Measurements from ENCODE around the gene DNAJA3. TPM values are rescaled to one million over a fixed set of nuclear protein-coding genes. Genes with fewer than 3 reads are reported as not detected.

DNAJA3 gene
- total RNA-seq, 2 experiments from 2014 or later = 17.2 to 18.8 TPM

DNA sequence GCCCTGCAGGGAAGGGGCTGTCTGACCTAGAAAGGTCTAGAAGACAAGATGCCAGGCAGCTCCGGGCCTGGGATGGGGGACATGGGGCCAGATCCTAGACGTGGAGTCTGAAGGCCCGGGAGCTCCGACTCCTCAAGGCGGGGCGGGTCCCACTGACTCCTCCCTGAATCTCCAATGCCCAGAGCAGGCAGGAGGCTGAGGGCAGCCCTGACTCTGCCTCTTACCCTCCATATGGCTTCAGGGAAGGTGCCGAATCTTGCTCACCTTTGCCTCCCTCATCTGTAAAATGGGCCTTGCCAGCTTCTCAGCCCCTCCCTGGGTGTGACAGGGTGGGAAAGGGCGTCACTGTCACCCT is 39.2 kb upstream of the DNAJA3 start:
- intact Hi-C loops (cut with DNase I, micrococcal nuclease) = loop anchor here in 1 of 2 experiments (2.0 kb wide), 1 partner anchor 14 kb away; no protein-coding TSS in a partner anchor
- TF ChIP-seq, protein P1, sequence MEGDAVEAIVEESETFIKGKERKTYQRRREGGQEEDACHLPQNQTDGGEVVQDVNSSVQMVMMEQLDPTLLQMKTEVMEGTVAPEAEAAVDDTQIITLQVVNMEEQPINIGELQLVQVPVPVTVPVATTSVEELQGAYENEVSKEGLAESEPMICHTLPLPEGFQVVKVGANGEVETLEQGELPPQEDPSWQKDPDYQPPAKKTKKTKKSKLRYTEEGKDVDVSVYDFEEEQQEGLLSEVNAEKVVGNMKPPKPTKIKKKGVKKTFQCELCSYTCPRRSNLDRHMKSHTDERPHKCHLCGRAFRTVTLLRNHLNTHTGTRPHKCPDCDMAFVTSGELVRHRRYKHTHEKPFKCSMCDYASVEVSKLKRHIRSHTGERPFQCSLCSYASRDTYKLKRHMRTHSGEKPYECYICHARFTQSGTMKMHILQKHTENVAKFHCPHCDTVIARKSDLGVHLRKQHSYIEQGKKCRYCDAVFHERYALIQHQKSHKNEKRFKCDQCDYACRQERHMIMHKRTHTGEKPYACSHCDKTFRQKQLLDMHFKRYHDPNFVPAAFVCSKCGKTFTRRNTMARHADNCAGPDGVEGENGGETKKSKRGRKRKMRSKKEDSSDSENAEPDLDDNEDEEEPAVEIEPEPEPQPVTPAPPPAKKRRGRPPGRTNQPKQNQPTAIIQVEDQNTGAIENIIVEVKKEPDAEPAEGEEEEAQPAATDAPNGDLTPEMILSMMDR (IDR thresholded peaks at IDR 0.05) = no peak
- Histone ChIP-seq H3K27ac (ENCODE audit: low read depth in 1 of 2, low read length in 2 of 2) (no peak overlapping the region), H3K36me3 (ENCODE audit: insufficient read depth, low read length) (peaks cover 95% of the 10 kb centered on the region), H3K4me1 (ENCODE audit: insufficient read depth, low read length) (peaks cover 6% of the 10 kb centered on the region), H3K9me3 (ENCODE audit: control insufficient read depth in 1 of 2, insufficient read depth in 1 of 2, low read length in 2 of 2) (no peaks in the 10 kb centered on the region), H3K4me3 (ENCODE audit: low read length) (no peak overlapping the region), H3K27me3 (ENCODE audit: control insufficient read depth in 1 of 2, insufficient read depth in 2 of 2, low read length in 2 of 2) (no peaks in the 10 kb centered on the region)
- DNase-seq (no peak), ATAC-seq (ENCODE audit: poor library complexity) (no peak)
- H3K4me3 Mint-ChIP-seq = no peak overlapping the region
- no peaks in the 10 kb centered on the region for H3K9me3 Mint-ChIP-seq
- H3K27me3 Mint-ChIP-seq = no peaks in the 10 kb centered on the region
- H3K27ac Mint-ChIP-seq = peak overlapping the region; percentile 80
- H3K4me1 Mint-ChIP-seq (ENCODE audit: low read depth) = no peaks in the 10 kb centered on the region
- ChIA-PET POLR2A (no interaction called here), CTCF (no interaction called here)
- H3K36me3 Mint-ChIP-seq (ENCODE audit: low read depth) = peaks cover 90% of the 10 kb centered on the region

- Mint-ChIP-seq H3K4me1 (ENCODE audit: low read depth) (no peaks in the 10 kb centered on the region), H3K4me3 (peak overlapping the region; percentile 38), H3K27me3 (no peaks in the 10 kb centered on the region), H3K36me3 (ENCODE audit: low read depth) (peaks cover 91% of the 10 kb centered on the region), H3K9me3 (no peaks in the 10 kb centered on the region), H3K27ac (peak overlapping the region; percentile 80)
- intact Hi-C loops (cut with DNase I, micrococcal nuclease) = loop anchor here in 1 of 2 experiments (2.0 kb wide), 1 partner anchor 14 kb away; no protein-coding TSS in a partner anchor
- ChIA-PET CTCF (no interaction called here), POLR2A (interaction anchor here (0.6 kb wide), 1 partner anchor 243 kb away, joined by 3 read pairs; no protein-coding TSS in a partner anchor)
- peaks cover 11% of the 10 kb centered on the region for H3K4me1 ChIP-seq (ENCODE audit: insufficient read depth, low read length)
- no peak for ATAC-seq (ENCODE audit: poor library complexity)
- H3K9me3 ChIP-seq (ENCODE audit: control insufficient read depth in 1 of 2, insufficient read depth in 1 of 2, low read length in 2 of 2) = no peaks in the 10 kb centered on the region
- H3K27me3 ChIP-seq (ENCODE audit: control insufficient read depth in 1 of 2, insufficient read depth in 2 of 2, low read length in 2 of 2) = no peaks in the 10 kb centered on the region
- DNase-seq = no peak
- no peak overlapping the region for H3K4me3 ChIP-seq (ENCODE audit: low read length)
- H3K27ac ChIP-seq (ENCODE audit: low read depth in 1 of 2, low read length in 2 of 2) = no peak overlapping the region
- TF ChIP-seq, protein P1 (IDR thresholded peaks at IDR 0.05) = no peak
- peaks cover 95% of the 10 kb centered on the region for H3K36me3 ChIP-seq (ENCODE audit: insufficient read depth, low read length)
Observed at GRCh38 chr16:4386951-4387565, 38.6 kb upstream of the DNAJA3 start.

GRCh38 chr16:4387781-4388180 is 37.9 kb upstream of the DNAJA3 start:
- intact Hi-C loops (cut with DNase I, micrococcal nuclease) = loop anchor here in 1 of 2 experiments (2.0 kb wide), 1 partner anchor 15 kb away; no protein-coding TSS in a partner anchor
- POLR2A ChIA-PET = interaction anchor here (0.6 kb wide), 1 partner anchor 243 kb away, joined by 3 read pairs; no protein-coding TSS in a partner anchor
- H3K4me1 Mint-ChIP-seq (ENCODE audit: low read depth) = no peaks in the 10 kb centered on the region
- peak overlapping the region; percentile 38 for H3K4me3 Mint-ChIP-seq
- H3K4me1 ChIP-seq (ENCODE audit: insufficient read depth, low read length) = peaks cover 16% of the 10 kb centered on the region
- DNase-seq (no peak), ATAC-seq (ENCODE audit: poor library complexity) (no peak)
- H3K36me3 Mint-ChIP-seq (ENCODE audit: low read depth) = peaks cover 89% of the 10 kb centered on the region
- H3K4me3 ChIP-seq (ENCODE audit: low read length) = no peak overlapping the region
- peaks cover 97% of the 10 kb centered on the region for H3K36me3 ChIP-seq (ENCODE audit: insufficient read depth, low read length)
- no peaks in the 10 kb centered on the region for H3K9me3 ChIP-seq (ENCODE audit: control insufficient read depth in 1 of 2, insufficient read depth in 1 of 2, low read length in 2 of 2)
- H3K27me3 ChIP-seq (ENCODE audit: control insufficient read depth in 1 of 2, insufficient read depth in 2 of 2, low read length in 2 of 2) = no peaks in the 10 kb centered on the region
- H3K27ac ChIP-seq (ENCODE audit: low read depth in 1 of 2, low read length in 2 of 2) = no peak overlapping the region
- no peaks in the 10 kb centered on the region for H3K9me3 Mint-ChIP-seq
- H3K27me3 Mint-ChIP-seq = no peaks in the 10 kb centered on the region
- H3K27ac Mint-ChIP-seq = no peak overlapping the region
- TF ChIP-seq, protein P1 (IDR thresholded peaks at IDR 0.05) = no peak
- CTCF ChIA-PET = no interaction called here

Measured in CD4-positive, alpha-beta T cell (primary cell).